Type B pancreatic cell (in vitro differentiated cells): ENCODE measurements around the gene CPE. TPM values are rescaled to one million over a fixed set of nuclear protein-coding genes. Genes with fewer than 3 reads are reported as not detected.
A peak's percentile ranks its signal among the peaks of the same experiment; 100 is the strongest.

Experiments
- DNase-seq: peaks from one replicate; pipeline ENCODE4 v3.0.0; 2021; ENCODE audit warnings: mixed read lengths; ENCODE audit not compliant: unreplicated experiment; ENCODE audit errors: extremely low spot score
- H3K27ac Mint-ChIP-seq: 2 replicates; pipeline ENCODE4 v1.8.0; 2021; ENCODE audit warnings: mild to moderate bottlenecking, mixed read lengths
- H3K27me3 Mint-ChIP-seq: 2 replicates; pipeline ENCODE4 v1.8.0; 2021; ENCODE audit warnings: mixed read lengths
- H3K36me3 Mint-ChIP-seq: 2 replicates; pipeline ENCODE4 v1.8.0; 2021; ENCODE audit warnings: mixed read lengths
- H3K4me1 Mint-ChIP-seq: one replicate; pipeline ENCODE4 v1.8.0; 2021; ENCODE audit warnings: mixed read lengths; ENCODE audit not compliant: unreplicated experiment
- H3K4me3 Mint-ChIP-seq: 2 replicates; pipeline ENCODE4 v1.8.0; 2021; ENCODE audit warnings: mild to moderate bottlenecking, mixed read lengths
- H3K9me3 Mint-ChIP-seq: 2 replicates; pipeline ENCODE4 v1.8.0; 2021; ENCODE audit warnings: mixed read lengths
- total RNA-seq: library from RNA; stranded (reverse); gene quantifications from 2 replicates; pipeline ENCODE4 v1.2.1, GENCODE V29; 2021; ENCODE audit warnings: low replicate concordance
- TF ChIP-seq, protein P1 (sequence below): fragments of 200-600 bp; sonication (generic); conservative IDR thresholded peaks from 2 replicates; pipeline ENCODE4 v1.5.0; 2021; ENCODE audit warnings: antibody characterized with exemption, mild to moderate bottlenecking

Gene CPE
- total RNA-seq, 1 donor from 2014 or later, result 149 TPM

DNA sequence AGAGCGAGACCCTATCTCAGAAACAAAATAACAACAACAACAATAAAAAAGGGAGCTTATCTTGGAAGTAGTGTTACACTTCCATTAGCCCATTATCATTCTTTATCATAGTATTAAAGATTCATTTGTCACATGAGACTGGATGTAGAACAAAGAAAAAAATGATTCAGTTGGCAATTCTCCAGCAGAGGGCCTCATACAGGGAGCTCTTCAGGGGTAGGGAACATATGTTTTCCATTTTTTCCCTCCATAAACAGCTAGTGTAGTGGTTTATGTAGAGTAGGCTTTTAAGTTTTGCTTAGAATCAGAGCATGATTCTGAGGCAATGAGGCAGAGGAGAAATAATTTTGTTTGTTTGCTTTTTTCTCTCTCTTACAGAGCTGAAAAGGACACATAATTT lies 5.8 kb downstream of the CPE start:
- Mint-ChIP-seq H3K36me3 (no peaks in the 10 kb centered on the region), H3K27ac (peak overlapping the region; percentile 56), H3K4me1 (peaks cover 46% of the 10 kb centered on the region), H3K9me3 (no peaks in the 10 kb centered on the region), H3K4me3 (peak overlapping the region; percentile 22), H3K27me3 (peaks cover 16% of the 10 kb centered on the region)
- DNase-seq, result no peak
- TF ChIP-seq, protein P1, sequence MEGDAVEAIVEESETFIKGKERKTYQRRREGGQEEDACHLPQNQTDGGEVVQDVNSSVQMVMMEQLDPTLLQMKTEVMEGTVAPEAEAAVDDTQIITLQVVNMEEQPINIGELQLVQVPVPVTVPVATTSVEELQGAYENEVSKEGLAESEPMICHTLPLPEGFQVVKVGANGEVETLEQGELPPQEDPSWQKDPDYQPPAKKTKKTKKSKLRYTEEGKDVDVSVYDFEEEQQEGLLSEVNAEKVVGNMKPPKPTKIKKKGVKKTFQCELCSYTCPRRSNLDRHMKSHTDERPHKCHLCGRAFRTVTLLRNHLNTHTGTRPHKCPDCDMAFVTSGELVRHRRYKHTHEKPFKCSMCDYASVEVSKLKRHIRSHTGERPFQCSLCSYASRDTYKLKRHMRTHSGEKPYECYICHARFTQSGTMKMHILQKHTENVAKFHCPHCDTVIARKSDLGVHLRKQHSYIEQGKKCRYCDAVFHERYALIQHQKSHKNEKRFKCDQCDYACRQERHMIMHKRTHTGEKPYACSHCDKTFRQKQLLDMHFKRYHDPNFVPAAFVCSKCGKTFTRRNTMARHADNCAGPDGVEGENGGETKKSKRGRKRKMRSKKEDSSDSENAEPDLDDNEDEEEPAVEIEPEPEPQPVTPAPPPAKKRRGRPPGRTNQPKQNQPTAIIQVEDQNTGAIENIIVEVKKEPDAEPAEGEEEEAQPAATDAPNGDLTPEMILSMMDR, result peak; percentile 61

DNA sequence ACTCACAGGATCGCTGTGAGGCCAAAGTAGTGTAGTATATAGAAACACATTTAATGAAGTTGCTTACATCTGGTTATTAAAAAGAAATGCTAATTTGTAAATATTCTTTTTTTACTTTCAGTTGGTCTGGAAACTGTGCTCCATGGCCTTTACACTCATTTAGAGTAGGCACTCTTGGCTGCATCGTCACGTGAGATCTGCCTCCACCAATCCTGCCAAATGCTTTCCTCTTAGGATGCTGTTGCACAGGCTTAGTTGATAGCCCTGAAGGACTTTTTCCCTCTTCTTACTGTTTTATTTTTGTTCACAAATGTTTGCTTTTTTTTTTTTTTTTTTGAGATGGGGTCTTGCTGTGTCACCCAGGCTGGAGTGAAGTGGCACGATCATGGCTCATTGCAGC lies 6.3 kb downstream of the CPE start:
- no peaks in the 10 kb centered on the region for H3K36me3 Mint-ChIP-seq
- peaks cover 10% of the 10 kb centered on the region for H3K27me3 Mint-ChIP-seq
- TF ChIP-seq, protein P1, result no peak
- peaks cover 50% of the 10 kb centered on the region for H3K4me1 Mint-ChIP-seq
- no peak for DNase-seq
- H3K27ac Mint-ChIP-seq, result peak overlapping the region; percentile 37
- no peaks in the 10 kb centered on the region for H3K9me3 Mint-ChIP-seq
- peak overlapping the region; percentile 11 for H3K4me3 Mint-ChIP-seq

DNA sequence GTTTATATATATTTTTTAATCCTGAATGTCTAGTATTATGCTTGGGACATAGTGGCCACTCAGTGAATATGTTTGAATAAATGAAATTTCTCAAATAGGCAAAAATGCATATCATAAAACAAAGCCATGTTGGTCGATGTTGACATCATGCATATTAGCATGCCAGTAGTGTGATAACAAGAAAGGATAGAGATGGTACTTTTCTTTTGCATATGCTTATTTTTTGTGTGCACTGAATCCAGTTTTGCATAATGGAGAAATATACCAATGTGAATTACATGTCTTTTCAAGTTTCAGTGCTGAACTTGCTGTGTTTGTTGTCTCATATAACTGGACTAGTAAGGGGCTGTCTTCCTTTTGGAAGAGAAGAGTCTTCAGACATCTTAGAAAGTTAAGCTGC lies 7.5 kb downstream of the CPE start:
- DNase-seq, result no peak
- H3K27me3 Mint-ChIP-seq, result peaks cover 4% of the 10 kb centered on the region
- H3K9me3 Mint-ChIP-seq, result no peaks in the 10 kb centered on the region
- H3K4me1 Mint-ChIP-seq, result peaks cover 51% of the 10 kb centered on the region
- TF ChIP-seq, protein P1, result no peak
- H3K36me3 Mint-ChIP-seq, result no peaks in the 10 kb centered on the region
- H3K4me3 Mint-ChIP-seq, result no peak overlapping the region
- H3K27ac Mint-ChIP-seq, result no peak overlapping the region

DNA sequence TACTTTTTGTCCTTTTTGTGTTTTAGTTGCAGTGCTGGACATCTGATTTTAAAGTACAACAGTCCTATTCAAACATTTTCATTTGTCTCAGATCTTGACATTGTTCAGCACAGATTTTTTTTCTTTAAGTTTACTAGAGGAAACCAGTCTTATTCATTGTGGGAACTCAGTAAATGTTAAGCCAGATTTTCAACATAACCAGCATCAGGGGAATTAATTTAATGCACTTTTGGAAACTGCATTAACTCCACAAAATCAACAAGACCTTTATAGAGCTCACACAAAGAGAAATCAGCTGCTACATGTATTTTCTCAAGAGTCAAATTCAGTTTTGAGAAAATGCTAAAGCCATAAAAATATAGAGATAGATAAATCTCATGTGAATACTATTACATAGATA lies 9.9 kb downstream of the CPE start:
- H3K27me3 Mint-ChIP-seq, result no peaks in the 10 kb centered on the region
- H3K4me1 Mint-ChIP-seq, result peaks cover 42% of the 10 kb centered on the region
- no peaks in the 10 kb centered on the region for H3K9me3 Mint-ChIP-seq

DNA sequence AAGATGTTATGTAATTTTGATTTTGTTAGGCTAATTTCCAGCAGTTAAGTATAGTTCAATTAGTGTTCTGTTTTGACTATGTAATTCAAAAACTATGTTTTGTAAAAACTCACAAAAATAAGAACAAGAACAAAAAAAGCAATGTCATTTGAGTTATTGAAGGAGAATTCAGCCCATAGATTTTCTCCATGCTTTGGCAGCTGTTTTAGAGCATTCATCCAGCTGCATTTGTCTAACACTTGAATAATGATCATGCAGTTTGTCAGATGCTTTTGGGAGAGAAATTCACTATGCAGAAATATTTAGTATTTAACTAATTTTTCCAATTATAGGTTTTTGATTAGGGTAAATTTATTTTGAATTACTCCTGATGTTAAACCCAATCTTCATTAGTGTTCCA lies 14.2 kb downstream of the CPE start:
- Mint-ChIP-seq H3K4me3 (no peak overlapping the region), H3K36me3 (no peaks in the 10 kb centered on the region), H3K27me3 (no peaks in the 10 kb centered on the region), H3K27ac (no peak overlapping the region), H3K4me1 (peaks cover 27% of the 10 kb centered on the region), H3K9me3 (no peaks in the 10 kb centered on the region)
- TF ChIP-seq, protein P1, result no peak
- DNase-seq, result no peak

More for the DNA sequence above, 9.9 kb downstream of the CPE start:
- TF ChIP-seq, protein P1, result no peak
- H3K27ac Mint-ChIP-seq, result no peak overlapping the region
- DNase-seq, result no peak
- no peak overlapping the region for H3K4me3 Mint-ChIP-seq
- no peaks in the 10 kb centered on the region for H3K36me3 Mint-ChIP-seq

DNA sequence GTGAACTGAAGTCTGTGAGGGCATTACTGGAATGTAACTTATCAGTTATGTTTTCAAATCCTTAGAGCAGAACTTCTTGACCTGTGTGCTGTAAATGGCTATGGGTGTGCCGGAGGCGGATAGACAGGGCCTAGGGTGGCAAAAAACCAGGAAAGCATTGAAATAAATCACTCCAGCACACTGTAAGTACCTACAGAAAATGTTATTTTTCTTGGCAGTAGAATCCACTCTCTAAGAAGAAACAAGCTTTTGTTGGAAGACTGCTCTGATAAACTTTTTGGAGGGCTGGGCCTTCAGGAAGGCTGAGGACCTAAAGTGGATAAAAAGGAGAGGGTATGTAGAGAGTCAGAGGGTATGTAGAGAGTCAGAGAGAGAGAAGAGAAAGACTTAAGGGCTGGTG lies 14.9 kb downstream of the CPE start:
- TF ChIP-seq, protein P1, result no peak
- peak overlapping the region; percentile 1 for H3K27ac Mint-ChIP-seq
- no peaks in the 10 kb centered on the region for H3K36me3 Mint-ChIP-seq
- no peak for DNase-seq
- peaks cover 28% of the 10 kb centered on the region for H3K4me1 Mint-ChIP-seq
- no peaks in the 10 kb centered on the region for H3K9me3 Mint-ChIP-seq
- H3K27me3 Mint-ChIP-seq, result no peaks in the 10 kb centered on the region
- no peak overlapping the region for H3K4me3 Mint-ChIP-seq
